HepG2 (cell line): ENCODE results near the gene PLIN3. TPM values are rescaled to one million over a fixed set of nuclear protein-coding genes. Genes with fewer than 3 reads are reported as not detected.
A peak's percentile ranks its signal among the peaks of the same experiment; 100 is the strongest.

Source experiments
- GLI4 ChIP-seq: sonication (generic); formaldehyde crosslinking; IDR thresholded peaks from 2 replicates; pipeline ENCODE4 v1.5.1; 2020; ENCODE audit warnings: missing genetic modification reagents, mild to moderate bottlenecking, moderate library complexity, borderline replicate concordance
- NFE2L2 ChIP-seq: fragments of 150-350 bp; IDR thresholded peaks from 2 replicates; pipeline ENCODE4 v1.6.1; 2014; ENCODE audit warnings: low read length
- SKI ChIP-seq: fragments of 450-650 bp; IDR thresholded peaks from one replicate; pipeline ENCODE4 v1.6.1; 2018; ENCODE audit warnings: mild to moderate bottlenecking; ENCODE audit not compliant: partially characterized antibody
- SMC3 ChIP-seq: IDR thresholded peaks from 2 replicates; pipeline ENCODE4 v1.6.1; 2011; ENCODE audit warnings: low read length, improper control_type of control experiment
- ZNF329 ChIP-seq: sonication (generic); formaldehyde crosslinking; IDR thresholded peaks from 2 replicates; pipeline ENCODE4 v1.9.0; 2021; ENCODE audit warnings: low read depth, mild to moderate bottlenecking, missing genetic modification reagents
- ZNF704 ChIP-seq: sonication (generic); formaldehyde crosslinking; IDR thresholded peaks from 2 replicates; pipeline ENCODE4 v1.8.1; 2023; ENCODE audit warnings: mild to moderate bottlenecking, inconsistent platforms, moderate library complexity, missing genetic modification reagents, borderline replicate concordance
- polyA plus RNA-seq, 8 experiments: library from polyadenylated mRNA; depleted of rRNA in 3 of 8; stranded (reverse) in 7 of 8; unstranded in 1 of 8; fragments of >200 nt; fragmentation: Illumina TruSeq in 4 of 8; extraction: Trizol in 4 of 8; gene quantifications; 2 replicates each; pipeline versions ENCODE4 v1.2.1 to v1.2.3, GENCODE V29; 2011 to 2016; ENCODE audit warnings: low read depth in 4 of 8, missing spikeins in 1 of 8, mixed read lengths in 1 of 8; ENCODE audit not compliant: insufficient read depth in 1 of 8
- total RNA-seq, 5 experiments: library from RNA; depleted of rRNA; stranded (reverse); fragments of >200 nt; fragmentation: Illumina TruSeq; extraction: Trizol; gene quantifications; 2 replicates each; pipeline ENCODE4 v1.2.3, GENCODE V29; 2016; ENCODE audit warnings: low read depth in 1 of 5
- TF ChIP-seq, protein P1 (sequence below): sonication (generic); formaldehyde crosslinking; IDR thresholded peaks from 2 replicates; pipeline ENCODE4 v1.9.0; 2021; ENCODE audit warnings: missing genetic modification reagents, borderline replicate concordance
- TF ChIP-seq, protein P2 (sequence below): sonication (generic); formaldehyde crosslinking; IDR thresholded peaks from 2 replicates; pipeline ENCODE4 v1.5.0; 2020; ENCODE audit warnings: mild to moderate bottlenecking, missing genetic modification reagents, borderline replicate concordance
- TF ChIP-seq, protein P3 (sequence below): sonication (generic); formaldehyde crosslinking; IDR thresholded peaks from 2 replicates; pipeline ENCODE4 v1.4.0; 2020; ENCODE audit warnings: missing genetic modification reagents
- TF ChIP-seq, protein P4 (sequence below): sonication (generic); formaldehyde crosslinking; IDR thresholded peaks from 2 replicates; pipeline ENCODE4 v1.4.0; 2020; ENCODE audit warnings: mild to moderate bottlenecking, missing genetic modification reagents, borderline replicate concordance

The PLIN3 gene
- total and polyA plus RNA-seq, 2 of the 13 experiments (the other 11 are each of a cell fraction or from before 2014, with no cell fraction given) = 49.3 to 57.9 TPM

DNA sequence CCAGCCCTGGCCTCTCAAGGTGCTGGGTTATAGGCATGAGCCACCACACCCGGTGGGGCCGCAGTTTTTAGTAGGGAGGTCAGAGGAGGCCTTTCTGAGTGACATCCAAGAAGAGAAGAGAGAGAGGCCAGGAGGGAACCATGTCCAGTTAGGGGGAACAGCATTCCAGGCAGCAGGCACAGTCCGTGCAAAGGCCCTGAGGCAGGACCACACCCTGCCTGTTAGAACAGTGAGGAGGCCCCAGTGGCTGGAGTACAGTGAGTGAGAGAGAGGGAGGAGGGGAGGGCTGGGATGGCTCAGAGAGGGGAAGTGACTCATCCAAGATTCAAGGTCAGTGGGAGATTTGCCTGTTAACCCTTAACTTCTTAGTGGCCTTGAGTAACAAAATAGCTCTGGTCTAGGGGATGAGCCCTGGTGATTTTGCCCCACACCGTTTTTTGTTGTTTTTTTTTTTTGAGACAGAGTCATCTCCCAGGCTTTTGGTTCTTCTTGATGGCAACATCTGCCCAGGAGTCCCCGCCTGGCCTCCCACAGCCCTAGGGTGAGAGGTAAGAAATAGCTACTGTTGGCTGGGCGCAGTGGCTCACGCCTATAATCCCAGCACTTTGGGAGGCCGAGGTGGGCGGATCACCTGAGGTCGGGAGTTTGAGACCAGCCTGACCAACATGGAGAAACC lies 2.7 kb upstream of the PLIN3 start (continued):
- TF ChIP-seq, protein P1, sequence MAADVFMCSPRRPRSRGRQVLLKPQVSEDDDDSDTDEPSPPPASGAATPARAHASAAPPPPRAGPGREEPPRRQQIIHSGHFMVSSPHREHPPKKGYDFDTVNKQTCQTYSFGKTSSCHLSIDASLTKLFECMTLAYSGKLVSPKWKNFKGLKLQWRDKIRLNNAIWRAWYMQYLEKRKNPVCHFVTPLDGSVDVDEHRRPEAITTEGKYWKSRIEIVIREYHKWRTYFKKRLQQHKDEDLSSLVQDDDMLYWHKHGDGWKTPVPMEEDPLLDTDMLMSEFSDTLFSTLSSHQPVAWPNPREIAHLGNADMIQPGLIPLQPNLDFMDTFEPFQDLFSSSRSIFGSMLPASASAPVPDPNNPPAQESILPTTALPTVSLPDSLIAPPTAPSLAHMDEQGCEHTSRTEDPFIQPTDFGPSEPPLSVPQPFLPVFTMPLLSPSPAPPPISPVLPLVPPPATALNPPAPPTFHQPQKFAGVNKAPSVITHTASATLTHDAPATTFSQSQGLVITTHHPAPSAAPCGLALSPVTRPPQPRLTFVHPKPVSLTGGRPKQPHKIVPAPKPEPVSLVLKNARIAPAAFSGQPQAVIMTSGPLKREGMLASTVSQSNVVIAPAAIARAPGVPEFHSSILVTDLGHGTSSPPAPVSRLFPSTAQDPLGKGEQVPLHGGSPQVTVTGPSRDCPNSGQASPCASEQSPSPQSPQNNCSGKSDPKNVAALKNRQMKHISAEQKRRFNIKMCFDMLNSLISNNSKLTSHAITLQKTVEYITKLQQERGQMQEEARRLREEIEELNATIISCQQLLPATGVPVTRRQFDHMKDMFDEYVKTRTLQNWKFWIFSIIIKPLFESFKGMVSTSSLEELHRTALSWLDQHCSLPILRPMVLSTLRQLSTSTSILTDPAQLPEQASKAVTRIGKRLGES (CRISPR knock-in tag) = no peak
- TF ChIP-seq ZNF704 = no peak
- TF ChIP-seq, protein P2, sequence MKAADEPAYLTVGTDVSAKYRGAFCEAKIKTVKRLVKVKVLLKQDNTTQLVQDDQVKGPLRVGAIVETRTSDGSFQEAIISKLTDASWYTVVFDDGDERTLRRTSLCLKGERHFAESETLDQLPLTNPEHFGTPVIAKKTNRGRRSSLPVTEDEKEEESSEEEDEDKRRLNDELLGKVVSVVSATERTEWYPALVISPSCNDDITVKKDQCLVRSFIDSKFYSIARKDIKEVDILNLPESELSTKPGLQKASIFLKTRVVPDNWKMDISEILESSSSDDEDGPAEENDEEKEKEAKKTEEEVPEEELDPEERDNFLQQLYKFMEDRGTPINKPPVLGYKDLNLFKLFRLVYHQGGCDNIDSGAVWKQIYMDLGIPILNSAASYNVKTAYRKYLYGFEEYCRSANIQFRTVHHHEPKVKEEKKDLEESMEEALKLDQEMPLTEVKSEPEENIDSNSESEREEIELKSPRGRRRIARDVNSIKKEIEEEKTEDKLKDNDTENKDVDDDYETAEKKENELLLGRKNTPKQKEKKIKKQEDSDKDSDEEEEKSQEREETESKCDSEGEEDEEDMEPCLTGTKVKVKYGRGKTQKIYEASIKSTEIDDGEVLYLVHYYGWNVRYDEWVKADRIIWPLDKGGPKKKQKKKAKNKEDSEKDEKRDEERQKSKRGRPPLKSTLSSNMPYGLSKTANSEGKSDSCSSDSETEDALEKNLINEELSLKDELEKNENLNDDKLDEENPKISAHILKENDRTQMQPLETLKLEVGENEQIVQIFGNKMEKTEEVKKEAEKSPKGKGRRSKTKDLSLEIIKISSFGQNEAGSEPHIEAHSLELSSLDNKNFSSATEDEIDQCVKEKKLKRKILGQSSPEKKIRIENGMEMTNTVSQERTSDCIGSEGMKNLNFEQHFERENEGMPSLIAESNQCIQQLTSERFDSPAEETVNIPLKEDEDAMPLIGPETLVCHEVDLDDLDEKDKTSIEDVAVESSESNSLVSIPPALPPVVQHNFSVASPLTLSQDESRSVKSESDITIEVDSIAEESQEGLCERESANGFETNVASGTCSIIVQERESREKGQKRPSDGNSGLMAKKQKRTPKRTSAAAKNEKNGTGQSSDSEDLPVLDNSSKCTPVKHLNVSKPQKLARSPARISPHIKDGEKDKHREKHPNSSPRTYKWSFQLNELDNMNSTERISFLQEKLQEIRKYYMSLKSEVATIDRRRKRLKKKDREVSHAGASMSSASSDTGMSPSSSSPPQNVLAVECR (CRISPR knock-in tag) = peak; percentile 55; the same call in 1 of the 2 replicates
- TF ChIP-seq, protein P3, sequence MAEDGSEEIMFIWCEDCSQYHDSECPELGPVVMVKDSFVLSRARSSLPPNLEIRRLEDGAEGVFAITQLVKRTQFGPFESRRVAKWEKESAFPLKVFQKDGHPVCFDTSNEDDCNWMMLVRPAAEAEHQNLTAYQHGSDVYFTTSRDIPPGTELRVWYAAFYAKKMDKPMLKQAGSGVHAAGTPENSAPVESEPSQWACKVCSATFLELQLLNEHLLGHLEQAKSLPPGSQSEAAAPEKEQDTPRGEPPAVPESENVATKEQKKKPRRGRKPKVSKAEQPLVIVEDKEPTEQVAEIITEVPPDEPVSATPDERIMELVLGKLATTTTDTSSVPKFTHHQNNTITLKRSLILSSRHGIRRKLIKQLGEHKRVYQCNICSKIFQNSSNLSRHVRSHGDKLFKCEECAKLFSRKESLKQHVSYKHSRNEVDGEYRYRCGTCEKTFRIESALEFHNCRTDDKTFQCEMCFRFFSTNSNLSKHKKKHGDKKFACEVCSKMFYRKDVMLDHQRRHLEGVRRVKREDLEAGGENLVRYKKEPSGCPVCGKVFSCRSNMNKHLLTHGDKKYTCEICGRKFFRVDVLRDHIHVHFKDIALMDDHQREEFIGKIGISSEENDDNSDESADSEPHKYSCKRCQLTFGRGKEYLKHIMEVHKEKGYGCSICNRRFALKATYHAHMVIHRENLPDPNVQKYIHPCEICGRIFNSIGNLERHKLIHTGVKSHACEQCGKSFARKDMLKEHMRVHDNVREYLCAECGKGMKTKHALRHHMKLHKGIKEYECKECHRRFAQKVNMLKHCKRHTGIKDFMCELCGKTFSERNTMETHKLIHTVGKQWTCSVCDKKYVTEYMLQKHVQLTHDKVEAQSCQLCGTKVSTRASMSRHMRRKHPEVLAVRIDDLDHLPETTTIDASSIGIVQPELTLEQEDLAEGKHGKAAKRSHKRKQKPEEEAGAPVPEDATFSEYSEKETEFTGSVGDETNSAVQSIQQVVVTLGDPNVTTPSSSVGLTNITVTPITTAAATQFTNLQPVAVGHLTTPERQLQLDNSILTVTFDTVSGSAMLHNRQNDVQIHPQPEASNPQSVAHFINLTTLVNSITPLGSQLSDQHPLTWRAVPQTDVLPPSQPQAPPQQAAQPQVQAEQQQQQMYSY (CRISPR knock-in tag) = no peak
- TF ChIP-seq GLI4 (CRISPR knock-in tag) = no peak
- TF ChIP-seq SKI = no peak
- TF ChIP-seq NFE2L2 = no peak
- peak; percentile 96 for TF ChIP-seq ZNF329
- TF ChIP-seq SMC3 = 0 out of 2 replicates have a peak, but pooled peaks have one; percentile 14
- TF ChIP-seq, protein P4, sequence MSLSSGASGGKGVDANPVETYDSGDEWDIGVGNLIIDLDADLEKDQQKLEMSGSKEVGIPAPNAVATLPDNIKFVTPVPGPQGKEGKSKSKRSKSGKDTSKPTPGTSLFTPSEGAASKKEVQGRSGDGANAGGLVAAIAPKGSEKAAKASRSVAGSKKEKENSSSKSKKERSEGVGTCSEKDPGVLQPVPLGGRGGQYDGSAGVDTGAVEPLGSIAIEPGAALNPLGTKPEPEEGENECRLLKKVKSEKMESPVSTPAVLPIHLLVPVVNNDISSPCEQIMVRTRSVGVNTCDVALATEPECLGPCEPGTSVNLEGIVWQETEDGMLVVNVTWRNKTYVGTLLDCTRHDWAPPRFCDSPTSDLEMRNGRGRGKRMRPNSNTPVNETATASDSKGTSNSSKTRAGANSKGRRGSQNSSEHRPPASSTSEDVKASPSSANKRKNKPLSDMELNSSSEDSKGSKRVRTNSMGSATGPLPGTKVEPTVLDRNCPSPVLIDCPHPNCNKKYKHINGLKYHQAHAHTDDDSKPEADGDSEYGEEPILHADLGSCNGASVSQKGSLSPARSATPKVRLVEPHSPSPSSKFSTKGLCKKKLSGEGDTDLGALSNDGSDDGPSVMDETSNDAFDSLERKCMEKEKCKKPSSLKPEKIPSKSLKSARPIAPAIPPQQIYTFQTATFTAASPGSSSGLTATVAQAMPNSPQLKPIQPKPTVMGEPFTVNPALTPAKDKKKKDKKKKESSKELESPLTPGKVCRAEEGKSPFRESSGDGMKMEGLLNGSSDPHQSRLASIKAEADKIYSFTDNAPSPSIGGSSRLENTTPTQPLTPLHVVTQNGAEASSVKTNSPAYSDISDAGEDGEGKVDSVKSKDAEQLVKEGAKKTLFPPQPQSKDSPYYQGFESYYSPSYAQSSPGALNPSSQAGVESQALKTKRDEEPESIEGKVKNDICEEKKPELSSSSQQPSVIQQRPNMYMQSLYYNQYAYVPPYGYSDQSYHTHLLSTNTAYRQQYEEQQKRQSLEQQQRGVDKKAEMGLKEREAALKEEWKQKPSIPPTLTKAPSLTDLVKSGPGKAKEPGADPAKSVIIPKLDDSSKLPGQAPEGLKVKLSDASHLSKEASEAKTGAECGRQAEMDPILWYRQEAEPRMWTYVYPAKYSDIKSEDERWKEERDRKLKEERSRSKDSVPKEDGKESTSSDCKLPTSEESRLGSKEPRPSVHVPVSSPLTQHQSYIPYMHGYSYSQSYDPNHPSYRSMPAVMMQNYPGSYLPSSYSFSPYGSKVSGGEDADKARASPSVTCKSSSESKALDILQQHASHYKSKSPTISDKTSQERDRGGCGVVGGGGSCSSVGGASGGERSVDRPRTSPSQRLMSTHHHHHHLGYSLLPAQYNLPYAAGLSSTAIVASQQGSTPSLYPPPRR = peak; percentile 65; the same call in 1 of the 2 replicates
